NOMO-1 treated with DMSO at 0.1 percent for 48 hours (cell line): ENCODE data around the gene TIGD2.

Experiments
- DNase-seq: peaks from one replicate; lab custom pipeline; 2025; ENCODE audit not compliant: unreplicated experiment; lab: John Stamatoyannopoulos, UW

The TIGD2 gene

GRCh38 chr4:89161841-89162240, 50.5 kb downstream of the TIGD2 start:
- no peak for DNase-seq

- no peak for DNase-seq
Observed at GRCh38 chr4:89162496-89162895, 51.2 kb downstream of the TIGD2 start.

- no peak for DNase-seq
Observed at GRCh38 chr4:89162987-89163386, 51.7 kb downstream of the TIGD2 start.

GRCh38 chr4:89164400-89164799, 53.1 kb downstream of the TIGD2 start:
- DNase-seq = no peak
